Adrenal gland (tissue), 5 donors: ENCODE results near the gene STX8.

Source experiments
- CTCF ChIP-seq, 6 experiments: fragments of 450-650 bp in 4 of 6; fragments of 200-600 bp in 2 of 6; sonication (generic) in 1 of 6; IDR thresholded peaks; 1 replicate in 5 of 6; 2 replicates in 1 of 6; pipeline versions ENCODE4 v1.5.1 to v1.8.0; 2016 to 2021; ENCODE audit warnings: antibody characterized with exemption in 6 of 6, mild to moderate bottlenecking in 2 of 6, moderate library complexity in 1 of 6
- POLR2A ChIP-seq, 2 donors: fragments of 450-650 bp; IDR thresholded peaks; one replicate each; pipeline ENCODE4 v1.6.1; 2017; ENCODE audit warnings: antibody characterized with exemption in 2 of 2, mild to moderate bottlenecking in 2 of 2, moderate library complexity in 1 of 2
- donor health status: DM: no; HTN: no; CAD: no.

- TF ChIP-seq CTCF (IDR thresholded peaks at IDR 0.05) (no peak), POLR2A (IDR thresholded peaks at IDR 0.05) (no peak)
These were observed 66.3 kb downstream of the STX8 start for GRCh38 chr17:9509236-9509816.
